HFF-Myc (cell line): ENCODE results near the gene MYCBP2.

ENCODE experiments used
- DNase-seq: peaks from one replicate; pipeline ENCODE4 v3.0.0-alpha.2; 2011; ENCODE audit warnings: low read depth; ENCODE audit errors: extremely low read depth
- H3K4me3 ChIP-seq: replicated peaks from 2 replicates; pipeline ENCODE4 v1.5.1; 2011; ENCODE audit warnings: low read depth, mild to moderate bottlenecking, control low read depth, low read length
- CTCF ChIP-seq: IDR thresholded peaks from 2 replicates; pipeline ENCODE4 v1.5.1; 2012; ENCODE audit warnings: mild to moderate bottlenecking, low read depth, low read length, control low read depth; ENCODE audit errors: missing control alignments

MYCBP2 gene

GRCh38 chr13:77338961-77339401 is 12.1 kb upstream of the MYCBP2 start:
- no peak for TF ChIP-seq CTCF
- DNase-seq, result no peak
- no peak overlapping the region for H3K4me3 ChIP-seq

GRCh38 chr13:77338329-77338728 is 11.4 kb upstream of the MYCBP2 start:
- no peak overlapping the region for H3K4me3 ChIP-seq
- TF ChIP-seq CTCF, result no peak
- no peak for DNase-seq

- no peak for TF ChIP-seq CTCF
- DNase-seq, result no peak
- no peak overlapping the region for H3K4me3 ChIP-seq
Measured at GRCh38 chr13:77337159-77337558, 10.3 kb upstream of the MYCBP2 start.

- no peak for DNase-seq
- H3K4me3 ChIP-seq, result no peak overlapping the region
- TF ChIP-seq CTCF, result no peak
Measured at GRCh38 chr13:77335543-77335942, 8.6 kb upstream of the MYCBP2 start.

GRCh38 chr13:77333594-77333993 is 6.7 kb upstream of the MYCBP2 start:
- H3K4me3 ChIP-seq, result no peak overlapping the region
- no peak for DNase-seq
- TF ChIP-seq CTCF, result no peak

GRCh38 chr13:77331421-77331820 is 4.5 kb upstream of the MYCBP2 start:
- DNase-seq, result no peak
- H3K4me3 ChIP-seq, result no peak overlapping the region
- TF ChIP-seq CTCF, result no peak

GRCh38 chr13:77329911-77330584 is 3.2 kb upstream of the MYCBP2 start:
- peak overlapping the region; percentile 76 for H3K4me3 ChIP-seq
- no peak for DNase-seq
- TF ChIP-seq CTCF, result no peak
